PC-9 (cell line): Measurements from ENCODE around the gene OSGIN1. TPM values are rescaled to one million over a fixed set of nuclear protein-coding genes. Genes with fewer than 3 reads are reported as not detected.

Source experiments
- BruUV-seq: library from RNA; stranded (reverse); fragments of 400-500 nt; replicated peaks from 2 replicates; lab custom pipeline; 2021; lab: Mats Ljungman, UMichigan
- CTCF ChIA-PET: fragments of 300-600 bp; sonication (Branson Sonifier 250); formaldehyde crosslinking; loops from one replicate; lab custom pipeline; 2022; ENCODE audit warnings: antibody characterized with exemption; lab: Charles Lee
- POLR2A ChIA-PET: fragments of 300-600 bp; sonication (Branson Sonifier 250); formaldehyde crosslinking; loops from one replicate; lab custom pipeline; 2022; ENCODE audit warnings: antibody characterized with exemption; ENCODE audit not compliant: unreplicated experiment; lab: Charles Lee
- DNase-seq, 2 experiments: peaks; one replicate each; pipeline versions ENCODE4 v3.0.0 to v3.0.0-alpha.2; 2015 to 2022; ENCODE audit warnings: mixed read lengths in 1 of 2
- H2AFZ ChIP-seq: fragments of 200-600 bp; sonication (generic); 2 replicates; pipeline ENCODE4 v1.8.1; 2017; ENCODE audit warnings: antibody characterized with exemption
- H3F3A ChIP-seq: fragments of 200-600 bp; sonication (generic); 2 replicates; pipeline ENCODE4 v1.8.1; 2017; ENCODE audit warnings: antibody characterized with exemption, mild to moderate bottlenecking, low read depth; ENCODE audit not compliant: insufficient read depth
- H3K27ac ChIP-seq: fragments of 200-600 bp; sonication (generic); 2 replicates; pipeline ENCODE4 v1.6.1; 2016; ENCODE audit warnings: mixed run types
- H3K27me3 ChIP-seq: fragments of 200-600 bp; sonication (generic); 2 replicates; pipeline ENCODE4 v1.6.1; 2016; ENCODE audit warnings: low read depth, mixed run types; ENCODE audit not compliant: insufficient read depth
- H3K36me3 ChIP-seq: fragments of 200-600 bp; sonication (generic); 2 replicates; pipeline ENCODE4 v1.6.1; 2016; ENCODE audit warnings: low read depth, mixed run types
- H3K4me1 ChIP-seq: fragments of 200-600 bp; sonication (generic); replicated peaks from 2 replicates; pipeline ENCODE4 v1.6.1; 2016; ENCODE audit warnings: mixed run types; ENCODE audit not compliant: insufficient read depth
- H3K4me2 ChIP-seq: fragments of 200-600 bp; sonication (generic); 2 replicates; pipeline ENCODE4 v1.6.1; 2017; ENCODE audit warnings: mixed run types
- H3K4me3 ChIP-seq: fragments of 200-600 bp; sonication (generic); 2 replicates; pipeline ENCODE4 v1.6.1; 2016; ENCODE audit warnings: mixed run types
- H3K79me2 ChIP-seq: fragments of 200-600 bp; sonication (generic); 2 replicates; pipeline ENCODE4 v1.6.1; 2017; ENCODE audit warnings: low read depth, mixed run types
- H3K9me2 ChIP-seq: fragments of 200-600 bp; sonication (generic); 2 replicates; pipeline ENCODE4 v1.8.1; 2017; ENCODE audit warnings: mild to moderate bottlenecking; ENCODE audit not compliant: insufficient read depth
- H3K9me3 ChIP-seq: fragments of 200-600 bp; sonication (generic); 2 replicates; pipeline ENCODE4 v1.8.1; 2016; ENCODE audit warnings: low read depth; ENCODE audit not compliant: insufficient read depth
- H4K20me1 ChIP-seq: fragments of 200-600 bp; sonication (generic); 2 replicates; pipeline ENCODE4 v1.8.1; 2017; ENCODE audit not compliant: insufficient read depth
- CTCF ChIP-seq: fragments of 200-600 bp; sonication (generic); conservative IDR thresholded peaks from 2 replicates; pipeline ENCODE4 v1.6.1; 2017; ENCODE audit warnings: mixed run types, antibody characterized with exemption, mild to moderate bottlenecking, moderate library complexity
- EZH2 ChIP-seq: fragments of 200-600 bp; sonication (generic); IDR thresholded peaks from 2 replicates; pipeline ENCODE4 v1.8.0; 2017; ENCODE audit warnings: antibody characterized with exemption, low read depth
- intact Hi-C: fragments of 100-400 bp; cut with micrococcal nuclease; formaldehyde crosslinking; loops from one replicate; pipeline ENCODE4 v1.10.0; 2022; ENCODE audit not compliant: unreplicated experiment
- total RNA-seq: library from RNA; stranded (reverse); gene quantifications from 2 replicates; pipeline ENCODE4 v1.2.3, GENCODE V29; 2021

Gene OSGIN1
- total RNA-seq, 1 experiment from 2014 or later = 44.8 TPM

DNA sequence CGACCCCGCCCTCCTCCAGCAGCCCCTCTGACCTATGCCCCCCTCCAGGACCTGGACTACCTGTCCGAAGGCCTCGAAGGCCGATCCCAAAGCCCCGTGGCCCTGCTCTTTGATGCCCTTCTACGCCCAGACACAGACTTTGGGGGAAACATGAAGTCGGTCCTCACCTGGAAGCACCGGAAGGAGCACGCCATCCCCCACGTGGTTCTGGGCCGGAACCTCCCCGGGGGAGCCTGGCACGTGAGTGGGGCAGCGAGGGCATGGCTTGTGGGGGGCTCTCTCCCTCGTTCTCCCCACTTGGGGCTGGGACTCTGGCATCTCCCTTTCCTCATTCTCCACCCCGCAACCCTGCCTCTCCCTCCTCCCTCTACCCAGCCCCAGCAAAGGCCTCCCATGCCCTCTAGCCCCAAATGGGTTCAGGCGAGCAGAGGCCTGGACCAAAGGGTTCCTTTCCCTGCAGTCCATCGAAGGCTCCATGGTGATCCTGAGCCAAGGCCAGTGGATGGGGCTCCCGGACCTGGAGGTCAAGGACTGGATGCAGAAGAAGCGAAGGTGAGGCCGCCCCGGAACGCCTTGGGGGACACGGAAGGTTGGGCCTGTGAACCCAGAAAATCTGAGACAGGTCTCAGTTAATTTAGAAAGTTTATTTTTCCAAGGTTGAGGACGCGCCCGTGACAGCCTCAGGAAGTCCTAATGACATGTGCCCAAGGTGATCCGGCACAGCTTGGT lies 7.6 kb downstream of the OSGIN1 start:
- H3K27ac ChIP-seq = no peak overlapping the region
- H3K36me3 ChIP-seq = 0 out of 2 replicates have a peak, but pooled peaks cover 6% of the 10 kb centered on the region
- no peaks in the 10 kb centered on the region for H3K9me3 ChIP-seq
- DNase-seq = no peak
- no peak overlapping the region for H3K4me2 ChIP-seq
- BruUV-seq = no TSS peak
- peaks cover 14% of the 10 kb centered on the region for H4K20me1 ChIP-seq
- POLR2A ChIA-PET = no interaction called here
- H3F3A ChIP-seq = no peaks in the 10 kb centered on the region; the same call in 1 of the 2 replicates
- CTCF ChIA-PET = no interaction called here
- H3K27me3 ChIP-seq = no peaks in the 10 kb centered on the region
- peaks cover 9% of the 10 kb centered on the region; the same call in 1 of the 2 replicates for H3K79me2 ChIP-seq
- intact Hi-C loops = no loop called here
- H3K4me3 ChIP-seq = no peak overlapping the region
- no peak overlapping the region for H2AFZ ChIP-seq
- TF ChIP-seq CTCF = no peak
- no peak for TF ChIP-seq EZH2
- H3K9me2 ChIP-seq = no peaks in the 10 kb centered on the region
- H3K4me1 ChIP-seq = no peaks in the 10 kb centered on the region

- Histone ChIP-seq H3K4me2 (no peak overlapping the region), H3K27ac (no peak overlapping the region), H3K36me3 (0 out of 2 replicates have a peak, but pooled peaks cover 6% of the 10 kb centered on the region), H3K9me2 (no peaks in the 10 kb centered on the region), H4K20me1 (peaks cover 5% of the 10 kb centered on the region; the same call in 1 of the 2 replicates), H3F3A (no peaks in the 10 kb centered on the region), H3K79me2 (0 out of 2 replicates have a peak, but pooled peaks cover 3% of the 10 kb centered on the region), H3K4me1 (no peaks in the 10 kb centered on the region), H3K4me3 (no peak overlapping the region), H3K27me3 (no peaks in the 10 kb centered on the region), H2AFZ (no peak overlapping the region), H3K9me3 (no peaks in the 10 kb centered on the region)
- intact Hi-C loops = no loop called here
- no peak for TF ChIP-seq EZH2
- TF ChIP-seq CTCF = no peak
- CTCF ChIA-PET = interaction anchor here (0.7 kb wide), 1 partner anchor 106 kb away, joined by 3 read pairs; no protein-coding TSS in a partner anchor
- POLR2A ChIA-PET = no interaction called here
- BruUV-seq = no TSS peak
- no peak for DNase-seq
Observed at GRCh38 chr16:83961591-83961990, 8.6 kb downstream of the OSGIN1 start.

- no peak overlapping the region for H3K27ac ChIP-seq
- no peaks in the 10 kb centered on the region for H3K9me3 ChIP-seq
- H3K4me2 ChIP-seq = no peak overlapping the region
- no peaks in the 10 kb centered on the region for H3K27me3 ChIP-seq
- H3K79me2 ChIP-seq = no peaks in the 10 kb centered on the region
- BruUV-seq = no TSS peak
- H2AFZ ChIP-seq = no peak overlapping the region
- H3K4me1 ChIP-seq = no peaks in the 10 kb centered on the region
- no peaks in the 10 kb centered on the region for H4K20me1 ChIP-seq
- 0 out of 2 replicates have a peak, but pooled peaks cover 6% of the 10 kb centered on the region for H3K36me3 ChIP-seq
- intact Hi-C loops = no loop called here
- ChIA-PET POLR2A (no interaction called here), CTCF (no interaction called here)
- no peaks in the 10 kb centered on the region for H3K9me2 ChIP-seq
- TF ChIP-seq CTCF = no peak
- no peak for TF ChIP-seq EZH2
- DNase-seq = no peak
- no peak overlapping the region for H3K4me3 ChIP-seq
- no peaks in the 10 kb centered on the region for H3F3A ChIP-seq
Observed at GRCh38 chr16:83963277-83964119, 10.5 kb downstream of the OSGIN1 start.
